AG04449 (cell line): ENCODE measurements around the gene PITRM1.

ENCODE experiments used
- CTCF ChIA-PET: fragments of 350-600 bp; formaldehyde crosslinking; extraction: SDS; loops from one replicate; lab custom pipeline; 2021; ENCODE audit warnings: antibody characterized with exemption; lab: Yijun Ruan, JAX
- POLR2A ChIA-PET: fragments of 400-600, 350-600 bp; formaldehyde crosslinking; extraction: SDS; loops from one replicate; lab custom pipeline; 2020; ENCODE audit warnings: antibody characterized with exemption, inconsistent platforms; lab: Yijun Ruan, JAX
- DNase-seq: peaks from one replicate; pipeline ENCODE4 v3.0.0-alpha.2; 2010; ENCODE audit warnings: low read depth, low spot score
- H3K4me3 ChIP-seq: 2 replicates; pipeline ENCODE4 v1.5.1; 2011; ENCODE audit warnings: low read depth, mild to moderate bottlenecking, control low read depth, low read length
- CTCF ChIP-seq: IDR thresholded peaks from one replicate; pipeline ENCODE4 v1.5.1; 2011; ENCODE audit warnings: mild to moderate bottlenecking, moderate library complexity, low read length, control low read depth, inconsistent platforms; ENCODE audit not compliant: insufficient read depth; ENCODE audit errors: missing control alignments

The PITRM1 gene

DNA sequence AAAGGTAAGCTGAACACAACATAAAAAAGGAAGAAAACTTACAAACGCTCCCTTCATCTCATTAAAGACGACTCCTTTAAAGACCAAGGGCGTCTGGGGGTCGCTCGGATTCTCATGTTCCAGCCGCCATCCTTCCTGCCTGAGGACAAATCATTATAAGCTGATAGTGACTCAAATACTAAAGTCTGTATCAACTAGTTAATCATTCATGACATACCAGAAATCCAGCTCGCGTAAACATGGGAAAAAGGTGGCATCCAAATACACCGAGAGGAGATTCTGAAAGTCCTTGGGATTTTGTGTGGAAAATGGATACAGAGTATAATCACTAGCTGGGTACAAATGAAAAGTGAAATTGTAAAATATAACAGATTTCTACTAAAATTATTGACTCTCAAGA lies 7.4 kb downstream of the PITRM1 start:
- no peak for DNase-seq
- no peak for TF ChIP-seq CTCF
- H3K4me3 ChIP-seq = no peak overlapping the region
- ChIA-PET CTCF (interaction anchor here (1.1 kb wide), 1 partner anchor 16 kb away, joined by 3 read pairs; no protein-coding TSS in a partner anchor), POLR2A (no interaction called here)

DNA sequence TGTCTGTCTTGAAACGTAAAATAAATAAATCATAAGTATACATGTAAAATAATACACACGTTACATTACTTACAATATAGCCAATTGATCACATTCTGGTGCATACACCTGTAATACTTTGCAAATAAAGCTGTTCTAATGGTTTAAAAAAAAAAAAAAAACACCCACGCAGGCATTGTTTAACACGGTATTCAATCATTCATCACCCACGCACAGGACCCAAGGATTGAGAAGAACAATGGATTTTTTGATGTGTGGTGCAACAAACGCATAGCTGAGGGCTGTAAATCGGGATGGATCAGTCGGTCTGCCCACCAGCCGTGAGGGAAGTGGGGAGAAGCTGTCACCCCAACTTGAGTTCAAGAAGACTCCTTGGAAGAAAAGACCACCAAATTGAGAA lies 8.7 kb downstream of the PITRM1 start:
- ChIA-PET CTCF (interaction anchor here (0.9 kb wide), 1 partner anchor 8 kb away, joined by 3 read pairs; no protein-coding TSS in a partner anchor), POLR2A (interaction anchor here (1.6 kb wide), 1 partner anchor 9 kb away, joined by 6 read pairs; the partner anchor contains the start of gene PITRM1)
- TF ChIP-seq CTCF = no peak
- no peak overlapping the region for H3K4me3 ChIP-seq
- no peak for DNase-seq

DNA sequence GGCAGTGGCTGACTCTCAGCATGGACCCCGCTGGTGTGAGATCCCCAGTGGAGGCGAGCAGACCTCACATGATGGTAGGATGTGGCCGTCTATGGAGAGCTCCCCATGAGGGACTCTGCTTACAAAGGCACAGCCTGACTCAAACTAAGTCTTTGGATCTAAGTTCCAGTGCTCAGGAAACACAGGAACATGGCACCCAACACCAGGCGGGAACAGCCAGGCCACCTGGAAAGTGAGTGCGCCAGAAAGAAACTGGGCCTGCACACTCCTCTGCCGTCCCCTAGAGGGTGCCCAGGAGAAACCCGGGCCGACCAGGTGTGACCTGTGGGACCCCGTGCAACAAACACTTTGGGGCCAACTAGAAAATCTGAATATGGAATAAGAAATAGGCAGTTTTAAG lies 10.0 kb downstream of the PITRM1 start:
- no peak for DNase-seq
- POLR2A ChIA-PET = no interaction called here

DNA sequence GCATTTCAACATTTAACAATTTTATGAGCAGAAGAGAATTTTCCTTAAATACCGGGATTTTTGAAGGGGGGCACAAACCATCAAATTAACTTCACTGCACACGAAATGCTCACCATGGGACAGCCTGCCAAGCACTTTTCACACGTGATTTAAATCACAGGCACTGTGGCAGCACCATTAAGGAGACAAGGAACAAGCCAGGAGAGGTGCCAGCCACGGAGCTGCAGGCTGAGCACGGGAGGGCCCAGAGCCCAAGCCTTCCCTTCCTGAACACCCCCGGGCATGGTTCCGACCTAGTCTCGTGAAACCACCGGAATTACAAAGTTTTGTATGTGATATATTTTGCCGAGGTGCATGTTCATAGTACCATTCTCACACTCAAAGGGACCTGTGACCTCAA lies 13.4 kb downstream of the PITRM1 start:
- POLR2A ChIA-PET = no interaction called here
- TF ChIP-seq CTCF = no peak
- H3K4me3 ChIP-seq = no peak overlapping the region
- no peak for DNase-seq
- CTCF ChIA-PET = interaction anchor here (0.8 kb wide), 1 partner anchor 230 kb away, joined by 4 read pairs; no protein-coding TSS in a partner anchor

More for the DNA sequence above, 10.0 kb downstream of the PITRM1 start:
- CTCF ChIA-PET = no interaction called here
- TF ChIP-seq CTCF = no peak
- no peak overlapping the region for H3K4me3 ChIP-seq

DNA sequence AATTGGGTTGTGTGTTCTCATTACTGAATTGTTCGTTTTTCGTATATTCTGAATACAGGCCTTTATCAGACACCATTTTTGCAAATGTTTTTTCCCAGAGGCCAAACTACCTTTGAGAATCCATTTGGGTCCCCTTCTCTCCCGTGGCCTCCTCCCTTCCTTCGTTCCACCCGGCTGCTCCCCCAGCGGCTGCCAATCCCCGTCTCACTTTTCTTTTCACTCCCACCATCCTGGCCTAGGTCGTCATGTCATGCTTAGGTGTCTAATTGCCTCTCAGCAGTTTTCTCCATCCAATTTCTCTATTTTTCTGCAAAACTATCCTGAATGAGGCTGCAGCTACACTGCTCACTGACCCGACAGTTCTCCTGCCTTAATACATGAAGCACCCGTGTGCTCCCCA lies 17.9 kb downstream of the PITRM1 start:
- no peak overlapping the region for H3K4me3 ChIP-seq
- no peak for DNase-seq
- no peak for TF ChIP-seq CTCF
- ChIA-PET POLR2A (no interaction called here), CTCF (no interaction called here)

- H3K4me3 ChIP-seq = no peak overlapping the region
- ChIA-PET CTCF (interaction anchor here (1.4 kb wide), 1 partner anchor 9 kb away, joined by 3 read pairs; no protein-coding TSS in a partner anchor), POLR2A (no interaction called here)
- DNase-seq = no peak
- TF ChIP-seq CTCF = no peak
These were observed 20.0 kb downstream of the PITRM1 start for GRCh38 chr10:3152566-3152935.
